ENCODE measurements around the gene RAB20.
A peak's percentile ranks its signal among the peaks of the same experiment; 100 is the strongest.

RAB20 gene

DNA sequence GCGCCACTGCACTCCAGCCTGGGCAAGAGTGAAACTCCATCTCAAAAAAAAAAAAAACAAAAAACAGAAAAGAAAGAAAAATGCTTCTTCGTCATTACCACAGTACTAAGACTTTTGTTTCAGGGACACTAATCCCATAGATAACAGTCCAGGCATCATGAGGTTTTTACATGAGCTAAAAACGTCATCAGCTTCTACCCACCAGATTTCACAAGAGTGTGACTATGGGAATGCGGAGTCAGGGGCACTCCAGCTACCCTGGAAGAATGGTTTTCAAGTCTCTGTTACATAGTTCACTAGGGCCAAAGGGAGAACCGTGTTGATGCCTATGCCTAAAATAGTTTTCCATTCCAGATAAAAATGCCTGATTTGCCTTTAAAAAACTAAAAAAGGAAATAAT, 33.2 kb downstream of the RAB20 start:
- no peak for DNase-seq

DNA sequence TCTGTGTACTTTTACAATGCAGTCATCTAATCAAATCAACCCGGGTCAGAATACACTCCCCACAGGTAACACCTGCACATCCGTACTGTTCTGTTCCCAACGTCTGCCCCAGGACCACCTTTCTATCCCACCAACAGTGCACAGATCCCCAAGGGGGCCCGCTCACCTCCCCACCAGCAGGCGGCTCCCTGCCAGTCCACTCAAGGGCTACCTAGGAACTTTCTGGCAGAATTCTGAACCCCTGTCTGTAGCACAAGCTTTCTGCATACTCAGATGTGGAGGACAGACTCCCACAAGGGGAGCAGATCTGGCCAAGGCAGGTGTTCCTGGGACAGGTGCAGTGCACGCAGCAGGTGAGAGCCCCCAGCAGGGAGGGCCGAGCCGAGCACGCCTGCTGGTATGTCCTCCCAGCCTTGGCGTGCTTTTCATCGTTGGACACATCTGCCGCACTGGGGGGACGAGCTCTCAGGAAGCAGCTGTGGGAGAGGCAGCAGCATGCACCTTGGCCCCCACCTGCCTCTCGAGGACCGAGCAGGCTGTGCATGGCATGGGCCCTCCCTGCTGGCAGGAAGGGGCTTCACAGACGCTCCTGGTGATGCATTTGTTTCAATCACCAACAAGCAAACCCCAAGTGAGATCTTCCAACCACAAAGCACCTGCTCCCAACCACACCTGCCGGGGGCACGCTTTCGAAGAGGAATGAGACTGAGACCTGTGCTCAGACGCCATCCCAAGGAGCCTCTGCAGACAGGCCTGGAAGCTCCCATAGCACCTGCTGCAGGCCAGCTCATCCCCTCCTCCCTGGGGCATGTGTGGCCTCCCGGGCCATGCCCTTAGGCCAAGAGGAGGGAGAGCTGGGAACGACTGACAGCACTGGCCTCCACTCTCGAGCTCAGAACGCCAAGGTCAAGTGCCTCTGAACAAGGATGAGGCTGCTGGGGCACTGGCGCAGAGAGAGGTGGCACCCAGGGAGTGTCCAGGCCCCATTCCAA, 35.9 kb downstream of the RAB20 start:
- no peak for DNase-seq

DNA sequence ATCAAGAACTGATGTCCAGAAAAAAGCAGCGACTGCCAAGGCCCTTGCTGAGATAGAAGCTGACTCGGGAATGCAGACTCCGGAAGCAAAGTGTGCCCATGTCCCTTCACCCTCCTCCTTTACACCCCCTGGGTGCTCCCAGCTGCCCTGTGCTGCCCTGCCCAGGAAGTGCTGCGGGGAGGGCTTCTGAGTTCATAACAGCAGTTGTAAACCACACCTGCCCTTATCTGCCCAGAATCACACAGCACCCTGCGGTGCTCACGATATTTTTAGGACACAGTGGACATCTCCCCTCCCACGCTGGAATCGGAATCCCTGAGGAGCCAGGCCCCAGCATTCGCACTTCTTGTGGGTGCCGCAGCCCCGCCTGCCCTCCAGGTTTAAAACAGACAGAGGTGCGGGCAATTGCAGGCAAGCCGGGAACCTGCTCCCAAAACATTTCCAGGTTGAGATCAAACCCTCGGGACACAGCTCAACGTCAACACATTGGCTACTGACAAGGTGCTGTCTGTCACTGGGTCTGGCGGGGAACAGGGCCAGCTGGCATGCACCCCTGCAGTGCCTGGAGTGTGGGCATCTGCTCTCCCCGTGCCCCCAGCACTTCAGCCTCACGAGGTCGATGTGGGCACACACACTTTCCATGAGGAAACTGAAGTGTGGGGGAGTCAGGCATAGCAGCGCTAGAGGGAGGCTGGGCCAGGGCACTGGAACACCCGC, 36.8 kb downstream of the RAB20 start:
- DNase-seq: no peak

DNA sequence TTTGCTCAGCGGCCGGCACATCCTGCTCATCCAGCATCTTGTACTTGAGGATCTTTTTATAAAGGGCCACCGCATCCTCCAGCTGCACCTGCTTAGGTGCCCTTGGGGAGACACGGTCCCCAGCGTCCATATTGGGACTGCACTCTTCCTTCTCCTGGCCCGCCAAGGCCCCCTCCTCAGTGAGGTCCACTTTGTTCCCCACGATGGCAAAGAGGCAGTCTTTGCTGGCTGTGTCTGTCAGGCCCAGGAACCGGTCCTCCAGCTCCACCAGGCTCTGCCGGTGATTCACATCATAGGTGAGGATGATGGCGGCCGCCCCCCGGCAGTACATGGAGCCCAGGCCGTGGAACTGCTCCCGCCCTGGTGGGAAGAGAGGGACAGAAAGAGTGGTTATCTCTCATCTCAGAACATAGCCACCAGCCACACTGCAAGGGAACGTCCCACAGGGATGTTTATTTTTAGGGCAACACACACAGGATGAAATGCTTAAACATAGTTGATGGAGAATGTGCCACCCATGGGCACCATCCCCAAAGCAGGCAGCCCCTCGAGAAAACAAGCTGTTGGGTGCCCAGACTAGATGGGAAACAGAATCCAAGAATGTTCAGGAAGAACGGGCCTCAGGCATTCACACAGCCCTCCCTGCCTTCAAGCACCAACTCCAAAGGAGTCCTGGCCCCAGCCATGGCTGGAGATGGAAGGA, 37.5 kb downstream of the RAB20 start:
- no peak for DNase-seq

DNA sequence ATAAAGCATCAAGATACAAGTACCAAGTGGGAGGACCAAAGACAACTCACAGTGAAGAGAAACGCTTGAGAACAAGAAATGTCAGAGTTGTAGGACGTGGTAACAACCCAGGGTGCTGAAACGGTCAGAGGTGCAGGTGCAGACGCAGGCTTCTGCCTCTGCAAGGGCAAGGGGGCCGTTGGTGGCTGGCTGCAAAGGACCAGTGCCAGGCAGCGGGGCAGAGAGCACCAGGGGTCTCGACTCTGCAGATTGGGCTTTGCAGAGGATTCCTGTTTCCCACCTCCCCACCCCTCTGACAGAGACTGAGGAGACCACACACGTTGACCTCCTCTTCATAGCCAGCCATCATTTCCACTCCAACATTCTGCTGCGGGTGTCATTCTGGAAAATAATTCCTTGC, 38.3 kb downstream of the RAB20 start:
- no peak for DNase-seq

DNA sequence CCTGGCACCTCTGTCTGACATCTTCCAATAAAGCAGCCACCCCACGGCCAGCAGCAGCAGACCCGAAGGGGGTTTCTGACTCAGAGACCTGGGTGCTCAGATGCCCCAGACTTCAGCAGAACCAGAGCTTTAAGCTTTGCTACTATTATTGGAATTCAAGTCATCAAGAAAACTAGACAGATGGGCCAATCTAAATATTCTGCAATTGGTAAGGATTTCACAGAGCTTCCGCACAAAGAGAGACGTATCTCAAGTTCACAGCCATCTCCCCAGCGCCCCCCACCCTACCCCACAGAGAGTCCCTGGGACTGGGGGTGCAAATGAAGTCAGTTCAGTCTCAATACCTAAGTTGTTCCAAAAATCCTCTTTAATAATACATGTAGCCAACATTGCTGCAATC, 38.8 kb downstream of the RAB20 start:
- no peak for DNase-seq

DNA sequence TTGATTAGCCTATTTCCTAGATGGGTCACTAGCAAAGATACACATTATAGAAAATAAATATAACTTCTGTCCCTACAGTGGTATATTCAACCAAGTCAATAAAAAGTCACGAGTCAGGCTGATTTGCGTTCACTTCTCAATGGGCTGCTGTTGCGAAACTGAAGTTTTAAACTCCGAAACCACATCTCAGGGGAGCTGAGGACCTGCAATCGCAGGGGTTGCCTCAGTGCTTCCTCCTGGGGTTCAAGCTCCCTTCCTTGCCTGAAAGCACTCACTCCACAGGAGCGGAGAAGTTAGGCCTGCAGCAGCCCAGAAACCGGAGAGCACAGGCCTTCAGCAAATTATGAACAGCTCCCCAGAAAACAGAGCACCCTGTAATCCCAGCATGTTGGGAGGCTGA, 39.6 kb downstream of the RAB20 start:
- no peak for DNase-seq

DNA sequence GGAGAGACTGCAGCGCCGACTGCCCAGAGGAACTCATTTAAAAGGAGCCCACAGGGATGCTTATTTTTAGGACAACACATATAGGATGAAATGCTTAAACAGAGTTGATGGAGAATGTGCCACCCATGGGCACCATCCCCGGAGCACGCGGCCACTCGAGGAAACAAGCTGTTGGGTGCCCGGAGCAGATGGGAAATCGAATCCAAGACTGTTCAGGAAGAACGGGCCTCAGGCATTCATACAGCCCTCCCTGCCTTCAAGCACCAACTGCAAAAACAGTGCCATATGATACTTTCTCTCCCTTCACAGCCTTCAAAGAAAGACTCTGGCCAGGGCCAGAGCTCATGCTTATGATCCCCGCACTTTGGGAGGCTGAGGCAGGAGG, 40.2 kb downstream of the RAB20 start:
- no peak for DNase-seq

DNA sequence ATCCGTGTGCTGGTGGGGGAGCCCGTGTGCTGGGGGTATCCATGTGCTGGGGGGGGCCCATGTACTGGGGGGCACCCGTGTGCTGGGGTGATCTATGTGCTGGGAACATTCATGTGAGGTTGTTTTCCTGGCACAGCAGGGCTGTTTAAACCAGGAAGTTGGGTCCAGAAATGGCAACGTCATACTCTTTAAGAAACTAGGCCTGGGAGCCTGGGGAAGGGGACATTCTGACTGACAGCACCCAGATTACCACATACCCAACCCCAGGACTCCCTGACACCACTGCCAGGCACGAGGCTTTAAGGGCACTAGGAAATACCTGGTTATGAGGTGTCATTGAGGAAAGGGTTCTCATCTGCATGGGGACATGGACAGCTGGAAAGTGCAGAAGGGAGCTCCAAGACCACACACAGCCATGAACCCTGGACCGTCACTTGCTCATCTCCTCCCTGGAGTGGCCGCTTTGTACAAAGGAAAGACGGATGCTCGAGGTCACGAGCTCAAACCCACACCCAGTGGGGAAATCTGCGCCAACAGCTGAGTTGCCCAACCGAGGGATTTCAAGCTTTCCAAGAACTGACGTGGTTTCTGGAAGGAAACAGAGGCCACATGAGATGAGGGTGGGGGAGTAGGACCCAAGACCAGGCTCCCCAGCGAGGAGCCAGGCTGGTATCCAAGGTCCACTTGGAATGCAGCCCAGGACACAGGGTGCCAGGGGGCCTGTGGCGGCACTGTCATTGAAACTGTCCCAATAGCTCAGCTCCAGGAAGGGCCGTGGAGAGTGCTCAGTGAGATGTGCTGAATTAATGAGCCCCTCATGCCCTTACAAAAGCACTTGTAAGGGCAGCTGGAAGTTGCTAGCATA, 40.9 kb downstream of the RAB20 start:
- DNase-seq: no peak

DNA sequence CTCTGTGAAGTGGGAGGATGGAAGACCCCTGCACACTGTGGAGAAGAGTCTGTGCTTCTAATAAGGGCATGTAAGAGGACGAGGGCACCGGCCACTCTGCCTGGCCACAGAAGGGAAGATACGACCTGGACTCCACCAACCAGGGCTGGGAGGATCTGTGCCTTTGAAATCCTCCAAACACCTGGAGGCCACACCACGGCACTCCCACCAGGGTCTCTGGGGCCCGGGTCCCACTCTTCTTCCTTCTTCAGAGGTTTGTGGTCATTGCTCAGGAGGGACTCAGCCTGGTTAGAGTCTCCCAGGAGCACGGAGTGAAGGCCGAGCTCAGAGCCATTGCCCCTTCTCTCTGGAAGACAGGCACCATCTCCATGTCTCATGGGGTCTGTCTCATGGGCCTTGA, 42.0 kb downstream of the RAB20 start:
- DNase-seq: no peak

DNA sequence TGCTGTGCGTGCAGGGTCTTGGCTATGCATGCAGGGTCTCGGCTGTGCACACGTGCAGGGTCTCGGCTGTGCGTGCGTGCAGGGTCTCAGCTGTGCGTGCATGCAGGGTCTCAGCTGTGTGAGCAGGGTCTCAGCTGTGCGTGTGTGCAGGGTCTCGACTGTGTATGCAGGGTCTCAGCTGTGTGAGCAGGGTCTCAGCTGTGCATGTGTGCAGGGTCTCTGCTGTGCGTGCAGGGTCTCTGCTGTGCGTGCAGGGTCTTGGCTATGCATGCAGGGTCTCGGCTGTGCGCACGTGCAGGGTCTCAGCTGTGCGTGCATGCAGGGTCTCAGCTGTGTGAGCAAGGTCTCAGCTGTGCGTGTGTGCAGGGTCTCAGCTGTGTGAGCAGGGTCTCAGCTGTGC, 42.5 kb downstream of the RAB20 start:
- DNase-seq: no peak

DNA sequence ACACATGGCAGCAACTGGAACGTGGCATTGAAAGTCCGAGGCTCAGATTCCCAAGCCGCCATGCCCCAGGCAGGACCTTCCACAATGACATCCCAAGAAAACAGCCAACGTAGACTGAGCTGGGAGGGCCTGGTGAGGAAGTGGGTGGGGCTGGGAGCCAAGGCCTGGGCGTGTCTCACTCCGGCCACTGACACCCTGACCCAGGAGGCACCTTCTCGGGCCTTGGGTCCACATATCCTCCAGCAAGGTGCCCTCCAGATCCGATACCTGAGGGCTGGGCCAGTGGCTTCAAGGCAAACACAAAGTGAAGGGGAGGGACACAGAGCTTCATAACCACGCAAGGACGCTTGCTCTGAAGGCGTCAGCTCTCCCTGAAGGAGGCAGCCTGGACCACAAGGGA, 43.0 kb downstream of the RAB20 start:
- no peak for DNase-seq

DNA sequence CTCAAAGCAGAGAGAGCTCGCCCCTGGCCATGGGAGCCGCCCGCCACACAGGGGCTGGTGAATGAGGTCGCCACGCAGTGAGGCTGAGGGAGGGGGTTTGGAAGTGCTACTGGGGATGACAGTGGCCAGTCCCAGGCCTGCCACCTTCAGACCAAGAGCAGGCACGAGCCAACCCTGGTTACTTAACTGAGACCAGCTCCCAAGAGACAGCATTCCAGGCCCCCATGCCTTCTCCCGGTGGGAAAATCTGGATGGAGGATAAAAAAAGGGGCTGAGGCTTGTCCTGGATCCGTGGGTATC, 43.3 kb downstream of the RAB20 start:
- DNase-seq: no peak

DNA sequence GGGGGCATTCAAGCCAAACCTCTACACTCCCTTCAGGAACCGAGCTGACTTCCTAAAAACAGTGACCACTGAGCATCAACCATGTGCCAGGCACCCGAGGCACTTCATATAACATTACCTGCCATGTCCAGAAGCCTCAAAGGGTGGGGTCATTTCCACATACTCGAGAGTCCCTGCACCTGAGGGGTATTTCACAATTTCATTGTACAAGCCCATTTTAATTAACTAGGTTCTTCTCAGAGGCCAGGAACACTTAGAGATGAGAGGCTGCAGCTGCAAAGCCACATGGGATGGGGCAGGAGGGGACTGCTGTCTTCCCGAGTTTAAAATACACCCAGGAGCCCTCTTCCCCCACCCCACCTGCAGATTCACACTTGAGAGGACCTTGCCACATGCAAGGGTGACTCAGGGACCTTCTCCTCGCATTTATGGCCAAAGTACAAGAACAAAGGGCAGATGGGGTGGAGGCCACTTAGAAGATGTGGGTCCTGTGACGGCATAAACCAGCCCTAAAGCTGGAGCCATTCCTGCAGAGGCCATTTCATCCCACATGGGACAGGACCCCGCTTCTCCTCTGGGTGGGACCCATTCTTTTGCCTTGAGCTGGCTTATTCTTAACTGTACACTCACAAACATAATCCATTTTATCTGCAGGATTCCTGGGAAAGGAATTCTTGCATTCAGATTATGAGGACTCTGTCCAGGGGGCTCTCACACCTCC, 43.9 kb downstream of the RAB20 start:
- DNase-seq: no peak

DNA sequence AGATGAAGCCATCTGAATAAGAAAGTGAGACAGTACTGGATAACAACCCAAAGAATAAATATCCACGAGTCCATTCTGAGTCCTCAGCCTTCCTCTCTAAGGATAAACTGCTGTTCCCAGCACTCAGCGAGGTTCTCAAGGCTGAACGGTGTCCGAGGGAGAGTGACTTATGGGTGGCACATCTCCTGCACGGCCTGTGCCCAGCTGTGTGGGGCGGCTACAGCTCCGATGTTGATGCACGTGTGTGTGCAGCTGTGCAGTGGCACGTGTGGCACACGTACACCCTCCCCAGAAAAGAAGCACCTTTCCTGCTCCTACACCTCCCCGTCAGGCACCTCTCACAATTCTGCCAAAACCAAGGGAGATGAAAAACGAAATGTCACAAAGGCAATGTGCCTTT, 45.0 kb downstream of the RAB20 start:
- no peak for DNase-seq

DNA sequence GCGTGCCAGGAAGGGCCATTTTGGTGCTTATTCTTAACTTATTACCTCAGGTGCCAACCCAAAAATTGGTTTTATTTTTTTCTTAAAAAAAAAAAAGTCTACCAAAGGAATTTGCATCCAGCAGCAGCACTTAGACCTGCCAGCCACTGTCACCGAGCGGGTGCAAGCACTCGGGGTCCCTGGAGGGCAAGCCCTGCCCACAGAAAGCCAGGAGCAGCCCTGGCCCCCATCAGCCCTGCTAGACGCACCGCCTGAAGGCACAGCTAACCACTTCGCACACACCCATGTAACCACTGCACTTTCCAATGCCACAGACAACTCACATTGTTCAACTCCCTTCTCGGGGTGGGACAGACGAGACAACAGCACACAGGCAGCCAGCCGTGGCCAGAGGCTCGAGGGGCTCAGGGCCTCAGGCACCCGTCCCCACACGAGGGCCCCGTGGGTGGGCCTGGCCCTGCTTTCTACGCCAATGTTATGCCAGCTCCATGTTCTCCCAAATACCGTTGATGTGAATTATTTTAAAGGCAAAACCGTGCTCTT, 49.3 kb downstream of the RAB20 start:
- no peak for DNase-seq

DNA sequence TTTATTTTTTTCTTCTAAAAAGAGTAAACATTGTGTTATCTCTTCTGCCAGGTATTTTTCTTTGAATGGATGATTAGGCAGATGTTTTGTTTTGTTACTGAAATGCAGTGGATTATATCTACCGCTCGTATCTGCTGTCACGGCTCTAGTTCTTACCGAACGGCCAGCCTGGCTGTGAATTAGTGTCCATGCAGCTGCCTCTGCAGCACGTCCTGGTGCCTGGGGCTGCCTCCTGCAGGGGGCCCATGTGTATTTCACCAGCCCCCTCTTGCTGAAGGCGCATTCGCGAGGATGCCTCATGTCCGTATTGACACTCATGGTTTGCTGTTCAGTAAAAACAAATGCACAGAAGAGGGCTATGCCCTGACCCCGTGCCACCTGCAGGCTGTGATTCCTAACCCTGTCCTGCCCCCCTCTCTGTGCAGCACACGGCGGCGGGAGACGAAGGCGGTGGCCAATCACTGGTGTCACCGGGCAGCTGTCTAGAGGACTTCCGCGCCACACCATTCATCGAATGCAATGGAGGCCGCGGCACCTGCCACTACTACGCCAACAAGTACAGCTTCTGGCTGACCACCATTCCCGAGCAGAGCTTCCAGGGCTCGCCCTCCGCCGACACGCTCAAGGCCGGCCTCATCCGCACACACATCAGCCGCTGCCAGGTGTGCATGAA, 49.9 kb downstream of the RAB20 start:
- DNase-seq: no peak

DNA sequence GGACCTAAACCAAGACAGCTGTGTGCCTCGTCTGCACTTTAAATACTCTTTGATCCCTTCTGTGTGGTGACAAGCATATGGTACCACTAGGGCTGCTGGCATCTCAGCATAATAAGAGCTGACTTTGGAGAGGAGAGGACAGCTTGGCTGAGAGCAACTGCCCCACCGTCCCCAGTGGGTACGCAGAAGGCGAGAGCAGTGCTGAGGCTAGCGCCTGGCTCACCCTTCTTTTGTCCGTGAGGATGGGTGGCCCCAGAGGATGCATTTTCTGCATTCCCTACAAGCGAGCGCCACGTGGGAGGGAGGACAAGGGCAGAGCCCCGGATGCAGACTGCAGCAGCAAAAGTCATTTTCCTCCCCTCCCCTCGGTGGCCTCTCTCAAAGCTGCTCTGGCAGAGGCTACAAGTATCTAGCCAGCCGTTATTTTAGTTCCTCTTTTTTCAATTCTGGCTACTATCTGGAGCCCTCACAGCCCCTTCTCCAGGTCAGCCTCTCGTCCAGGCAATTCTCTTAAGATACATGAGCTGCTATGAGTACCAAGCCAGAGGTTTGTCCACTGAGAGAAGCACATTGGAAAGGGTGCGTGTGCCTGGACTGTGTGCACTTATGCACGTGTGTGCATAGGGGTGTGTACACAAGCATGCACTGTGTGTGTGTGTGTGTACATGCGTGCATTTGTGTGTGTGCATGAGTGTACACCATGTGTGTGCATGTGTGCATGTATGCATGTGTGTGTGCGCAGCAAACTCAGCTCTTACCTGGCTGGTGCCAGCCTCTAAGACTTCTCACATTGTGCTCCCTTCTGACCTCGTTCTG, 51.3 kb downstream of the RAB20 start:
- DNase-seq: peak; percentile 40

DNA sequence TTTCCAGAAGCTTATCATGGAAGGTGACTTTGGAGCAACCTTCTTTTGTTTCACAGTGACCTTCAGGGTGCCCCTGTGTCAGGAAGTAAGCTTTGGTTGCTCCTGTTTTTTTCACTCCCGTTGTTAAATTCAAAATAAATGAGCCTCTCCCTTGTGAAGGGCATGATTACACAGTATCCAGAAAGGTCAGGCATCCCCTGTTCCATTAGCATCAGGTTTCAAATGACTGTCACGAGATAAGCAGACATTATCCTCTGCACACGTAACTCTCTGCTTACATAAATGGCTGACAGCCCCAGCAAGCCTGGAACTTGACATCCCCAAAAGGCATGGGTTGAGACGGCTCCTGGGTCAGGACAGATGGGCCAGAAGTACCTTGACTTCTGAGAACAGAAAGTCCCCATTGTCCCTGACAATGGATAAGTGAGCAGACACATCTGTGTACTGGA, 52.0 kb downstream of the RAB20 start:
- DNase-seq: no peak

DNA sequence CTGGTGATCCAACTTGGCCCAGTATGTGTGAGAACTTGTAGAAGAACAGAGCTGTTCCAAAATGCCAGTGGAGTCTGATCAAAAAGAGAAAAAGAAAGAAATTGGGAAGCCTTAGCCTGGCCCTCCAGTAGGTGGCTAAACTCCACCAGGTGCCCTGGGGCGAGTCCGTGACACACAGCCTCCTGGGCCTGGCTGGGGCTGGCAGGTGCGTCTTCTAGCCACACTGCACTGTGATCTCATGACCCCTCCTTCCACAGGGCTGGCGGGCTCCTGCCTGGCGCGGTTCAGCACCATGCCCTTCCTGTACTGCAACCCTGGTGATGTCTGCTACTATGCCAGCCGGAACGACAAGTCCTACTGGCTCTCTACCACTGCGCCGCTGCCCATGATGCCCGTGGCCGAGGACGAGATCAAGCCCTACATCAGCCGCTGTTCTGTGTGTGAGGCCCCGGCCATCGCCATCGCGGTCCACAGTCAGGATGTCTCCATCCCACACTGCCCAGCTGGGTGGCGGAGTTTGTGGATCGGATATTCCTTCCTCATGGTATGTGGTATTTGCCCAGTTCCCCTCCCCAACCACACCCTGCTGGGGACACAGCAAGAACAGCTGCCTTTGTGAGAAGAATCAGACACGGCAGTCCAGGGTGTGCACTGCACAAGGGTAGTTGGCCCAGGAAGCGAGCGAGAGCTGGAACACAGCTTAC, 53.7 kb downstream of the RAB20 start:
- no peak for DNase-seq
